Esophagus (tissue), 2 donors: ENCODE data around the gene FBH1. TPM values are rescaled to one million over a fixed set of nuclear protein-coding genes. Genes with fewer than 3 reads are reported as not detected.
"Not testable (repeated sequence)": the region's sequence is repeated elsewhere in the genome, so short reads cannot be mapped to it uniquely, and the experiment has no call there.

Experiments
- H3K27ac ChIP-seq, 2 donors: one replicate each; pipeline ENCODE4 v1.5.1; 2013; ENCODE audit warnings: low read depth in 2 of 2, mild to moderate bottlenecking in 2 of 2, inconsistent platforms in 1 of 2, low read length in 1 of 2, moderate library complexity in 1 of 2
- H3K27me3 ChIP-seq, 2 donors: one replicate each; pipeline ENCODE4 v1.6.1; 2013; ENCODE audit warnings: low read length in 2 of 2, control low read depth in 1 of 2, mild to moderate bottlenecking in 1 of 2; ENCODE audit not compliant: insufficient read depth in 2 of 2, control insufficient read depth in 1 of 2
- H3K36me3 ChIP-seq, 2 donors: one replicate each; pipeline ENCODE4 v1.6.1; 2013; ENCODE audit warnings: low read length in 1 of 2; ENCODE audit not compliant: control insufficient read depth in 2 of 2, insufficient read depth in 2 of 2
- H3K4me1 ChIP-seq, 2 donors: one replicate each; pipeline ENCODE4 v1.6.1; 2013; ENCODE audit warnings: low read length in 1 of 2; ENCODE audit not compliant: control insufficient read depth in 2 of 2, insufficient read depth in 2 of 2
- H3K4me3 ChIP-seq, 2 donors: one replicate each; pipeline ENCODE4 v1.5.1; 2013; ENCODE audit warnings: low read length in 2 of 2, mild to moderate bottlenecking in 2 of 2, low read depth in 1 of 2, moderate library complexity in 1 of 2
- H3K9me3 ChIP-seq, 2 donors: one replicate each; pipeline ENCODE4 v1.6.1; 2013; ENCODE audit warnings: mild to moderate bottlenecking in 2 of 2, low read depth in 1 of 2, low read length in 1 of 2, moderate library complexity in 1 of 2; ENCODE audit not compliant: control insufficient read depth in 2 of 2, insufficient read depth in 1 of 2
- WGBS, 2 donors: extraction: QIAGEN DNeasy Blood & Tissue Kit; methylation state at CpG; one replicate each; pipeline ENCODE4 v1.1.7; 2013; 5-methylcytosine and 5-hydroxymethylcytosine counted together
- polyA plus RNA-seq, 2 donors: library from polyadenylated mRNA; stranded (reverse); fragments of 200-250 nt; gene quantifications; one replicate each; pipeline ENCODE4 v1.2.3, GENCODE V29; 2013
- donor health status: healthy with polysubstance abuse.
- donor health status: Bipolar disorder and iron deficiency.

FBH1 gene
- polyA plus RNA-seq, 2 donors: 25.4 to 34.4 TPM

DNA sequence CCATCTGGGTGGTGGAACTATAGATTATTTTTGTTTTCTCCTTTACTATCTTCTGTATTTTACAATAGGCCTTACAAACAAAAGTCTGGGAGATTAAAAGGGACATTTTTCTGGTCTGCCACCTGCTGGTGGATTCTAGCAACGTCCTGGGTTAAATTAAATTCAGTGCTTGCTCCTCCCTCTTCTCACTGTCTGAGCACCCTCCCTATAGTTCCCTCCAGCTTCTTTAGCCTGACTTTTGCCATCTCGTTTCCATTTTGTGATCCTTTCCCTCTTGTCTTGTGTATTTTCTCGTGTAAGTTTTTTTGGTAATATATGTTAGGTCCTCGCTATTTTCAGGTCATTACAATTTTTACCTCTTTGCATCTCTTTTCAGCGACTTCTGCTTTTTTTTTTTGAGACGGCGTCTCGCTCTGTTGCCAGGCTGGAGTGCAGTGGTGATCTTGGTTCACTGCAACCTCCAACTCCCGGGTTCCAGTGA, 16.5 kb upstream of the FBH1 start:
- peaks cover 0 to 1% of the 10 kb centered on the region in 2 donors for H3K9me3 ChIP-seq
- H3K36me3 ChIP-seq: peaks cover 0 to 11% of the 10 kb centered on the region in 2 donors
- WGBS, 2 donors: 45 to 52% methylated on average over 9 of the region's 9 CpGs
- H3K4me1 ChIP-seq: no peaks in the 10 kb centered on the region
- no peaks in the 10 kb centered on the region for H3K27me3 ChIP-seq
- no peak overlapping the region for H3K27ac ChIP-seq
- H3K4me3 ChIP-seq: no peak overlapping the region

DNA sequence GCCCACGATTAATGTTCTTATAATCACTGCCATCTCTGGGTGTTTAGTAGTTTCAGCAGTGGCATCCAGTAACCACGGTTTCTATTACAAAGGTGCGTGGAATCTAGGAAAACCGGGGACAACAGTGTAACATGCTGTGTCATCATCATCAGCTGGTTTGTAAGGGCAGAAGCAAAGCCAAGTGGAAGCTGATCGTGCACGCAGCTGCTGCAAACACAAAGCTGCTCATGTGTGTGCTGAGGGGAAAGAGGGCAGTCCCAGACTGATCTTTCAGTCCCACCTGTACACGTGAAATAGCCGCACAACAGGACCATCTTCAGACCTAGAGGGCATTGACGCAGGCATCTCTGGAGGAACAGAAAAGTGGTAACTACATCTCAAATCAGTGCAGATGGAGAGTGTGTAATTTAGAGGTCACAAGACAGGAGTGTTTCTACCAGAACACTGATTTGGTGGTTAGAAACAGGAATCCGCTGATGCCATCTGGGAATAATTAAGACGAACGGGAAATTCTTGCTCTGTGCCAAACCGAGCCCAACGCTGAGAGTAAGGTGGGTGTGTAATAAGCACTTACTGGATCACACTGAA, 13.8 kb upstream of the FBH1 start:
- WGBS, 2 donors: 72 to 74% methylated on average over 14 of the region's 14 CpGs
- Histone ChIP-seq H3K4me3 (no peak overlapping the region), H3K27ac (no peak overlapping the region), H3K36me3 (peaks cover 0 to 11% of the 10 kb centered on the region in 2 donors), H3K27me3 (no peaks in the 10 kb centered on the region), H3K9me3 (no peaks in the 10 kb centered on the region), H3K4me1 (no peaks in the 10 kb centered on the region)

DNA sequence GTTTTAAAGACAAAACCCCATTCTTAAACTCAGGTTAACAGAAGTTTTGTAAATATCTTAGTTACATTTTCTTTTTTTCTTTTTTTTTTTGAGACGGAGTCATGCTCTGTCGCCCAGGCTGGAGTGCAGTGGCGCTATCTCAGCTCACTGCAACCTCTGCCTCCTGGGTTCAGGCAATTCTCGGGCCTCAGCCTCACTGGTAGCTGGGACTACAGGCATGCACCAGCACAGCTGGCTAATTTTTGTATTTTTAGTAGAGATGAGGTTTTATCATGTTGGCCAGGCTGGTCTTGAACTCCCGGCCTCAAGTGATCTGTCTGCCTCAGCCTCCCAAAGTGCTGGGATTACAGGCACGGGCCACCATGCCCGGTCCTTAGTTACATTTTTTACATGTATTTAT, 13.0 kb upstream of the FBH1 start:
- not testable (repeated sequence) for H3K27ac ChIP-seq, H3K4me1 ChIP-seq
- whole genome bisulfite sequencing, 2 donors: 95% methylated on average over 7 of the region's 7 CpGs

DNA sequence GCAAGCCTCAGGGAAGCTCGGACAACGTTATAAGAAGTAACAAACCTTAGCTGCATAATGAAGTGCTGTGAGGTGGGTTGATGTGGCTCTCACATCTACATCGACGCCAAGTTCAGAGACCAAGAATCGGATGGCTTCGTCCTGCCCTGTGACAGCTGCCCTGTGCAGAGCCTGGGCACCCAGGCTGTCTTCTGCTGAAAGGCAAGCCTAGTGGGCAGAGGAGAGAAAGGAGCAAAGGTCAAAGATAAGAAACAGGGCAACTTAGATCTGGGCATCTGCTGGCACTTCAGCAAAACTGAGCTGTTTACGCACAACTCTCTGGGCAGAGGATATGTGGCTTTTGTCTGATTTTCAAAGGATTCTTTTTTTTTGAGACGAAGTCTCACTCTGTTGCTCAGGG, 7.1 kb upstream of the FBH1 start:
- Histone ChIP-seq H3K4me1 (peaks cover 4 to 6% of the 10 kb centered on the region in 2 donors), H3K27me3 (no peaks in the 10 kb centered on the region), H3K9me3 (no peaks in the 10 kb centered on the region), H3K36me3 (peaks cover 4 to 8% of the 10 kb centered on the region in 2 donors), H3K4me3 (no peak overlapping the region), H3K27ac (no peak overlapping the region)
- 64 to 84% methylated on average over 8 of the region's 8 CpGs for WGBS, 2 donors

More for the DNA sequence above, 13.0 kb upstream of the FBH1 start:
- not testable (repeated sequence) for H3K9me3 ChIP-seq, H3K4me3 ChIP-seq, H3K27me3 ChIP-seq
- peaks cover 2 to 11% of the 10 kb centered on the region in 2 donors for H3K36me3 ChIP-seq

DNA sequence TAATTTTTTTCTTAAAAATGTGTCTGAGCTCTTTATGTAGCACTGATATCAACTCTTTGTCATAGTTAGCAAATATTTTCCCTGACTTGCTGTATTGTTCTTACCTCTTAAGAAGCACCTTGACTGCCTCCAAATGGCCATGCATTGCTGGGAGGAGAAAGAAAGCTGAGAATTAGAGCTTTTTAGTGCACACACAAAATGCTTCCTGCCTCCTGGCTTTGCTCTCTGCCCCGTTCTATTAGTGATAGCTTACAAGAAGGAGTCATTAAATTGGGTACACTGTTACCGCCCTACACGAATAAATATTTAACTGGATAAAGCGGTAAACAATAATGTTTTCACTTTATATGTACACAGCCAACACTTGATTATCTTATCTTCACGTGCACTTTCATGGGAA, 4.4 kb upstream of the FBH1 start:
- H3K4me3 ChIP-seq: no peak overlapping the region
- H3K27ac ChIP-seq: no peak overlapping the region
- WGBS, 2 donors: 73 to 89% methylated on average over 5 of the region's 5 CpGs
- H3K9me3 ChIP-seq: no peaks in the 10 kb centered on the region
- H3K4me1 ChIP-seq: peaks cover 6 to 11% of the 10 kb centered on the region in 2 donors
- peaks cover 4 to 6% of the 10 kb centered on the region in 2 donors for H3K36me3 ChIP-seq
- no peaks in the 10 kb centered on the region for H3K27me3 ChIP-seq

DNA sequence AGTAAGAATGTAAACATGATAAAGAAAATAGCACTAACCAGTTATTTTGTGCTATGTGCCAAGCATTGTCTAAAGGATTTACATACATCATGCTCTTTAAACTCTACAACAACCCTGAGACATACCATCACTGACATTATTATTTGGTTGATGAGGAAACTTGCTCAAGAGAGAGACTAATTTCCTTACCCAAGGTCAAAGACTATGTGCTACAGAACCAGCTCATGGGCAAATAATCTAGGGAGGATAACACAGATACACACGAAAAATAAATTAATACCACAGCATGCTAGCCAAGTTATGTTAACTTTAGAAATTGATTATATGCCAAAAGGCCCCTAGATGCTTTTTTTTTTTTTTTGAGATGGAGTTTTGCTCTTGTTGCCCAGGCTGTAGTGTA, 3.0 kb upstream of the FBH1 start:
- Histone ChIP-seq H3K27ac (no peak overlapping the region), H3K27me3 (no peaks in the 10 kb centered on the region), H3K4me1 (peaks cover 6 to 15% of the 10 kb centered on the region in 2 donors), H3K4me3 (no peak overlapping the region), H3K36me3 (peaks cover 2 to 6% of the 10 kb centered on the region in 2 donors), H3K9me3 (no peaks in the 10 kb centered on the region)
- WGBS, 2 donors: 28 to 31% methylated on average over 1 of the region's 1 CpG

DNA sequence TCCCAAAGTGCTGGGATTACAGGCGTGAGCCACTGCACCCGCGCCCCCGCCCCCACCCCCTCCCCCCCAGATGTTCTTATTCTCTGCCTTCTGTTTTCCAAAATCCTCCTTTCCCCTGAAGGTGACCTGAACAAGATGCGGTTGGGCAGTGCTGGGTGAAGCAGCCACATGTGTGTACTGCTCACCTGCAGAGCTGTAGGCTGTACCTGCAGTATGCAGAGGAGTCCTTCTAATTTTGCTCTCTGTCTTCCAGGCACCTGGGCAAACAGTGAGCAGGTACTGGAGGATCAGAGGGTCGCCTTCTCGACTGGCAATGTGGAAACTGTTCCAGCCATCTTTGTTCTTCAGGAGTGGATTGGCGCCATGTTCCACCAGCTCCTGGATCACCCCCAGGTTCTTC, 2.4 kb upstream of the FBH1 start:
- peaks cover 6 to 16% of the 10 kb centered on the region in 2 donors for H3K4me1 ChIP-seq
- H3K9me3 ChIP-seq: no peaks in the 10 kb centered on the region
- peak overlapping the region in 1 of 2 donors; percentile 9 for H3K27ac ChIP-seq
- H3K27me3 ChIP-seq: no peaks in the 10 kb centered on the region
- peaks cover 0 to 6% of the 10 kb centered on the region in 2 donors for H3K36me3 ChIP-seq
- no peak overlapping the region for H3K4me3 ChIP-seq
- 93 to 94% methylated on average over 8 of the region's 8 CpGs for WGBS, 2 donors

DNA sequence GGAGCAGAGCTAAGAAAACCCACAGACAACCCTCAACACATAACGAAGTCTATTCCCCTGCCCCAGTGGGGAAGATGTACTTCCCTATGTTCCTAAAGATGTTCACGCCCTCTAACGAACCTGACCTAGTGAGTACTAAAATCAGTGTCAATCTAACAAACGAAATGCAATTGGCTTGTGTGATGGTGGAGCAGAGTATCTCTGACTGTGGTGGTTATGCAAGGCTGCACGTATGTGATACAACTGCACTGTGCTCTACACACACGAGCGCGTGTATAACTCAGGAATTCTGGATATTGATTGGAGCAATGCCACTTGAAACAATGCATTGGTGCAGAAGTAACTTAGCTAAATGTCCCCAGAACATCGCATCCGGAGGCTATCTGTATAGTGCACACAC, 1.7 kb upstream of the FBH1 start:
- peak overlapping the region; percentile 80 to 90 for H3K4me3 ChIP-seq
- peak overlapping the region in 1 of 2 donors; percentile 57 for H3K27ac ChIP-seq
- whole genome bisulfite sequencing, 2 donors: 21 to 22% methylated on average over 10 of the region's 10 CpGs
- H3K4me1 ChIP-seq: peaks cover 6 to 16% of the 10 kb centered on the region in 2 donors
- H3K36me3 ChIP-seq: peaks cover 0 to 6% of the 10 kb centered on the region in 2 donors
- no peaks in the 10 kb centered on the region for H3K9me3 ChIP-seq
- H3K27me3 ChIP-seq: no peaks in the 10 kb centered on the region

DNA sequence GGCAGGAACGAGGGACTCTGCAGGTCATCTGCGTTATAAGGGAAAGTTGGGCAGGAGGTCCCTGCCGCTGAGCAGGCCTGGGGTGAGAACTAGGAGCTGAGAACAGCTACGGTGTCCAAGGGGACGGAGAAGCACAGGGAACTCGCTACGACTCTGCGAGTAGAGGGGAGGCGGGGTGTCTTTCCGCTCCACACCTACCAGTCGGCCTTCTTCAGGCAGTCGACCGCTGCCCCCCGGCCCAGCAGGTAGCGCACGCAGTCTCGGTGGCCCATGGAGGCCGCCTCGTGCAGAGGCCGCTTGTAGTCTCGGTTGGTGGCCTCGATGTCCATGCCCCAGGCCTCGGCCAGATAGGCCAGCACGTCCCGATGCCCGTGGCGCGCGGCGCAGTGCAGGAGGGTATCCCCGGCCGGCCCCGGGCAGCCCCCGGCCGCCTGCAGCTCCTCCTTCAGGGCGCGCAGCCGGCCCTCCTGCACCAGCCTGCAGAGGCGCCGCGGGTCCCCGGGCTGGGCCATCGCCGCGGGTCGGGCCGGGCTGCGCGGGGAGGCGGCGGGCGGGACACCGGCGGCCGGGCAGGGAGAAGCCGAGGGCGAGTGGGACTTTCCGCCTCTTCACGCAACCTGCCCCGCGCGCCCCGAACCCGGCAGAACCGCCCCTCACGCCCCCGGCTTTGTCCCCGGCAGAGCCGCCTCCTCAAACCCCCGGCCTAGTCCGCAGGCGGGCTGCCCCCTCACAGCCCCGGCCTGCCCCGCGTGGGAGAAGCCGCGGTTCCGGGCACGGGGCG, 1.0 kb upstream of the FBH1 start:
- Histone ChIP-seq H3K4me3 (peak overlapping the region; percentile 80 to 90), H3K27me3 (no peaks in the 10 kb centered on the region), H3K27ac (peak overlapping the region; percentile 78 to 79), H3K9me3 (no peaks in the 10 kb centered on the region), H3K36me3 (peaks cover 0 to 6% of the 10 kb centered on the region in 2 donors), H3K4me1 (peaks cover 6 to 16% of the 10 kb centered on the region in 2 donors)
- WGBS, 2 donors: 1% methylated on average over 53 to 80 of the region's 80 CpGs
